GM12872 (cell line): ENCODE results near the gene UVRAG.

Experiments used
- CTCF ChIP-seq: IDR thresholded peaks from 3 replicates; pipeline ENCODE4 v1.5.1; 2011; ENCODE audit warnings: low read depth, mild to moderate bottlenecking, low read length, moderate library complexity; ENCODE audit not compliant: insufficient read depth

The UVRAG gene

GRCh38 chr11:75770102-75770501, 44.9 kb upstream of the UVRAG start:
- TF ChIP-seq CTCF: no peak

GRCh38 chr11:75771646-75772410, 43.2 kb upstream of the UVRAG start:
- TF ChIP-seq CTCF: no peak

- no peak for TF ChIP-seq CTCF
Observed at GRCh38 chr11:75773595-75774353, 41.2 kb upstream of the UVRAG start.

- no peak for TF ChIP-seq CTCF
Observed at GRCh38 chr11:75775056-75775455, 40.0 kb upstream of the UVRAG start.

- TF ChIP-seq CTCF: no peak
Observed at GRCh38 chr11:75776546-75776945, 38.5 kb upstream of the UVRAG start.

GRCh38 chr11:75777461-75778110, 37.4 kb upstream of the UVRAG start:
- TF ChIP-seq CTCF: no peak

GRCh38 chr11:75778962-75779361, 36.0 kb upstream of the UVRAG start:
- TF ChIP-seq CTCF: no peak
